ENCODE measurements around the gene MLC1.

Gene MLC1

GRCh38 chr22:50035131-50035881 lies 49.9 kb downstream of the MLC1 start:
- DNase-seq (ENCODE audit: low read depth) = no peak

DNA sequence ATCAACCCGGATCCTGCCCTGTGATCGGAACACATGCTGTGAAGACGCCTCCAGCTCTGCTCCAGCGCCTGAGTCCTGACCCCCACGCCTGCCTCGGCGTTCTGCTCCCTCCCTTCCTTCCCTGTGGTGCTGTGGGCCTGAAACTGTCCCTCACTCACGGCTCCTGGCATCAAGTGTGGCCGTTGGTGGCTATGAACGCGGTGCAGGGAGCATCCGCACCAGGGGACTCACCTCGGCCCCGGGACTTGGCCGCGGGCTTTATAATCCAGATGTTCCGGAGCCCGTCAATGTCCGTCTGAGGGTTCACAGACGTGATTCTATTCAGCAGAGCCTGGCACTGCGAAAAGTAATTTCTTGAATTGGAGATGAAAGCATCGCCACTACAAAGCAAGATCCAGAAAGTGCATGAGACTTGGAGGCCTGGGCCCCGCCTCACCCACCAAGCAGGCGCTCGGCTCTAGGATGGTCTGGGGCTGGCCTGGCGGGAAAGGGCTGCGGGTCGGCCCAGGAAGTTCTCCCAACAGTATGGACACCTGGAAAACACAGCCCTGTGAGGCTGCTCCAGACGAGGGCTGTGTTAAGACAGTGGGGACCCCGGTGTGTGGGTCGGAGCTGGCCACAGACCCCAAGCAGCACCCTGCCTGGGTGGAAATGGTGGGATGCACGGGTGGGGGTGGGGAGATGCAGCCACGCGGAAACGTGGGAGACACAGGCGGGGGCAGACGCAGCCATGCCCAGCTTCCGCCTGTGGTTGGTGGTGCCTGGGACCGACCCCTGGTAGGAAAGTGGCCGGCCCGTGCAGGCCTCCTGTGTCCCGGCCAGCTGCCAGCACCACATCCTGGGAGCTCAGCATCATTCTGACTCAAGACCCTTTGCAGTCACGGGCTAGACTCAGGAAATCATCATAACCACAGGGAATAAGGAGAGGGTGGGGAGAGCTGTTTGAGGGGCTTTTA lies 50.8 kb downstream of the MLC1 start:
- DNase-seq (ENCODE audit: low read depth) = no peak

DNA sequence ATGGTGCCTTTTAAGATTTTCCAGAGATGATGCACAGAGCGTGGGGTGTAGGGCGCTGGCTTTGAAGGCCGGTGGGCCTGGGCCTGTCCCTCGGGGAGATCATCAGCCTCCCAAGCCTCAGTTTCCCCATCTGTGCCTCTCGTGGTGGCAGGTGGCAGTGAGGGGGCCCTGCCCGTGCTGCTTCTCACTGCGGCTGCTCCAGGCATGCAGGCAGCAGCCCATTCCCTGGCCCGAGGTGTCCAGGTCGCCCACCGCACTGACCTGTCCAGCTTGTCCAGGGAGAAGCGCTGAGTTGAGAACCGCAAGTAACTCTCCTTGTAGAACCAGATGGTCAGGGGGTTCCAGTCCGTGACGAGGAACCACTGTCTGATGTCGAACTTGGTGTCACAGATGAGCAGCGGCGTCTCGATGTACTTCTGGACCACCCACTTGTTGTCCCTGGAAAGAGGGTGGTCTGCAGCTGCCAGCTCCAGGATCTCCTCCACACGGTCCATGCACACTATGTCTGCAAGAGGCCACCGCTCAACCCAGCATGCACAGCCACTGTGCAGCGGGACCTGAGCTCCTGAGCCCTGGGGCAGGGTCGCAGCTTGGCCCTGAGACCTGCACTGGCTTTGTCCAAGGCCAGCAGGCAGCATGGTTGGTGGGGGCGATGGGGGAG lies 52.2 kb downstream of the MLC1 start:
- DNase-seq (ENCODE audit: low read depth) = no peak

GRCh38 chr22:50032109-50032871 lies 52.9 kb downstream of the MLC1 start:
- no peak for DNase-seq (ENCODE audit: low read depth)

GRCh38 chr22:50031189-50032091 lies 53.8 kb downstream of the MLC1 start:
- no peak for DNase-seq (ENCODE audit: low read depth)

GRCh38 chr22:50030297-50031188 lies 54.7 kb downstream of the MLC1 start:
- DNase-seq (ENCODE audit: low read depth) = no peak

DNA sequence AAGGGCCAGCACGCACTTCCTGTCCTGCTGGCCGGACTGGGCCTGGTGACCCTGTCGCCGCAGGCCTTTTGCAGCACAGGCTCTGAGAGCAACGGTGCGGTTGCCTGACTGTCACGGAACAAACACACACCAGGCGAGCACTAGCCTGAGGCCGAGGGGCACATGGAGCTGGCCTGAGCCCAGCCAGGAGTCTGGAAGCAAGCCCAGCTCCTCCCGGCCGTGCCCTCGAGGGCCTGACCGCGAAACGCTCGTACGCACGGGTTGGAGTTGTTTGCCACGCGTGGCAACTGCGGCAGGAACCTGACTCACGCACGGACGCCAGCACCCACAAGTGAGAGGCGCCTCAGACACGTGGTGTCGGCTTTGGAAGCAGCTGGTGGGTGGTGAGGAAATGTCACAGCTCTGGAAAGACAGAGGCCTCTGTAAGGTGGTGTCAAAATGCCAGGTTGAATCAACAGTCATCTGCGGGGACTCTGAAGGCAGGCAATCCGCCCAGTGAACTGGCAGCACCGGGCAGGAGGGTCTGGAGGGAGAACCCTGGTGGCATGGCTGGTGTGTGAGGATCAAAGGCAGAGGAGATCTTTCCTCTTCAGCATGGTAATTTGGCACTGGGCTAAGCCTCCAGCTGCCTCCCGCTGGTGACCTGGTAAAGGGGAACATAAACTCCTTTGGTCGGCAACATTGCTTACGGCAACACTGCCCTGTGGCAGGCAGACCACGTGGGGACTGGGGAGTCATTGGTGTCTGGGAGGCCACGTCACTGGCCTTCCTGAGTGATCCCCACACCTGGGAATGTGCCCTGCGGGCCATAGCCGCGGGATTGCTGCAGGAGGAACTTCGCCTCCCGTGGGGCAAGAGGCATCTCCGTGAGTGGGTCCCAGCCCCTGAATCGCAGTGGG lies 57.3 kb downstream of the MLC1 start:
- DNase-seq (ENCODE audit: low read depth) = no peak

DNA sequence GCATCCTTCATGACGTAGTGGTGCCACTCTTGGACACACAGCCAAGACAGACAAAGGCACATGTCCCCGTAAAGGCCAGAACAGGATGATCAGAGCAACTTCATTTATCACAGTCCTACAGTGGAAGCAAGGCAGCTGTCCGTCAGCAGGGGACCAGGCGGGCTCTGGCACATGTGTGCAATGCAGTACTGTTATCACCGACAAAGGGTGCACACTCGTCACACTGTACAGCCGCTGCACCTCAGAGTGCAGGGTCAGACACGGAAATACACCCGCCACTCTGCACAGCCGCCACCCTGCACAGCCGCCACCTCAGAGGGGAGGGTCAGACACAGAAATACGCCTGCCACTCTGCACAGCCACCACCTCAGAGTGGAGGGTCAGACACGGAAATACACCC lies 59.2 kb downstream of the MLC1 start:
- DNase-seq (ENCODE audit: low read depth) = no peak

DNA sequence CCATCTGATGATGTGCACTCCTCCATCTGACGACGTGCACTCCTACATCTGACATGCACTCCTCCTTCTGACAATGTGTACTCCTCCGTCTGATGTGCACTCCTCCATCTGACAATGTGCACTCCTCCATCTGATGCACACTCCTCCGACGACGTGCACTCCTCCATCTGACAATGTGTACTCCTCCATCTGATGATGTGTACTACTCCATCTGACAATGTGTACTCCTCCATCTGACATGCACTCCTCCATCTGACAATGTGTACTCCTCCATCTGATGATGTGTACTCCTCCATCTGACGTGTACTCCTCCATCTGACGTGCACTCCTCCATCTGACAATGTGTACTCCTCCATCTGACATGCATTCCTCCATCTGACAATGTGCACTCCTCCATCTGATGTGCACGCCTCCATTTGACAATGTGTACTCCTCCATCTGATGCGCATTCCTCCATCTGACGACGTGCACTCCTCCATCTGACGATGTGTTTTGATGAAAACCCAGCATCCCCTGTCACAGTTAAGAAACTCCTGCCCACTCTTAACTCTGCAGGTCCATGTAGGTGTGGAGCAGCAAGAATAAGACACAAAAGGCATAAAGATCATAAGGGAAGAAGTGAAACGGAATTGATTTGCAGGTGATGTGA lies 62.9 kb downstream of the MLC1 start:
- no peak for DNase-seq (ENCODE audit: low read depth)

- no peak for DNase-seq (ENCODE audit: low read depth)
These were observed 64.6 kb downstream of the MLC1 start for GRCh38 chr22:50020606-50021005.

- no peak for DNase-seq (ENCODE audit: low read depth)
These were observed 65.9 kb downstream of the MLC1 start for GRCh38 chr22:50019316-50019715.

- DNase-seq (ENCODE audit: low read depth) = no peak
These were observed 66.5 kb downstream of the MLC1 start for GRCh38 chr22:50018608-50019285.

DNA sequence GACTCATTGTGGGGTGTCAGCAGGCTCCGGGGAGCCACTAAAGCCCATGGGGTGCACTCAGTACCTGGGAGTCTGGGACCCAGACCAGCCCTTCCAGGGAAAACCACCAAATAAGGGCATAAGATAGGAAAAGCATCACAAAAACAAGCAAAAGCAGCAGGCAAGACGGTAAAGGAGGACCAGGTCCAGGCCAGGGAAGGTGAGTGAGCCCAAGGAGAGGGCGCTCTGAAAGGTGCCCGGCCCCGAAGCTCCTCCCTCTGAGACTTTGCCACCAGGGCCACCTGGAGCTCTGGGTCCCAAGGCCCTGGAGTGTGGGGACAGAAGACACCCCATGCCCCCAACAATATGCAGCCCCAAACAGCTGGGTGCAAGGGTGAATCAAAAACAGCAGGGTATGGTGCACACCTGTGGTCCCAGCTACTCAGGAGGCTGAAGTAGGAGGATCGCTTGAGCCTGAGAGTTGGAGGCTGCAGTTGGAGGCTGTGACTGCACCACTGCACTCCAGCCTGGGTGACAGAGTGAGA lies 67.5 kb downstream of the MLC1 start:
- no peak for DNase-seq (ENCODE audit: low read depth)

GRCh38 chr22:50016988-50017700 lies 68.1 kb downstream of the MLC1 start:
- DNase-seq (ENCODE audit: low read depth) = no peak

GRCh38 chr22:50016308-50016987 lies 68.8 kb downstream of the MLC1 start:
- DNase-seq (ENCODE audit: low read depth) = no peak

Data from GM04504 (cell line).